ENCODE results near the gene FBXO21.

DNA sequence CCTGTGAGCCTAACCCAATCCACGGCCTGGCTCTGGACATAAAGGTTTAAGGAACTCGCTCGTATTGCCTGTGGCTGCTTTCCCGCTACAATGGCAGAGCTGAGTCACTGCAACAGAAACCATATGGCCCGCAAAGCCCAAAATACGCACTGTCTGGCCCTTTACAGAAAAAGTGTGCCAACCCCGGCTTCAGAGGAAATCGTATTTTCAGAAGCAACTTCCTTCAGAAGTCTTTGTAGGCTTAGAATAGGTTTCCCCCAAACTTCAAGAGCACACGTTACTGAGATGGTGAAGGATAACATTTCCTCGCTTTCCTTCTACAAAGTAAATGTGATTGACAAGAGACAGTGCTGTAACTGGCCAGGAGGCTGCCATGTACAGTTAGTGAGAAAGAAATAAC lies 56.2 kb downstream of the FBXO21 start:
- TF ChIP-seq, protein P1, sequence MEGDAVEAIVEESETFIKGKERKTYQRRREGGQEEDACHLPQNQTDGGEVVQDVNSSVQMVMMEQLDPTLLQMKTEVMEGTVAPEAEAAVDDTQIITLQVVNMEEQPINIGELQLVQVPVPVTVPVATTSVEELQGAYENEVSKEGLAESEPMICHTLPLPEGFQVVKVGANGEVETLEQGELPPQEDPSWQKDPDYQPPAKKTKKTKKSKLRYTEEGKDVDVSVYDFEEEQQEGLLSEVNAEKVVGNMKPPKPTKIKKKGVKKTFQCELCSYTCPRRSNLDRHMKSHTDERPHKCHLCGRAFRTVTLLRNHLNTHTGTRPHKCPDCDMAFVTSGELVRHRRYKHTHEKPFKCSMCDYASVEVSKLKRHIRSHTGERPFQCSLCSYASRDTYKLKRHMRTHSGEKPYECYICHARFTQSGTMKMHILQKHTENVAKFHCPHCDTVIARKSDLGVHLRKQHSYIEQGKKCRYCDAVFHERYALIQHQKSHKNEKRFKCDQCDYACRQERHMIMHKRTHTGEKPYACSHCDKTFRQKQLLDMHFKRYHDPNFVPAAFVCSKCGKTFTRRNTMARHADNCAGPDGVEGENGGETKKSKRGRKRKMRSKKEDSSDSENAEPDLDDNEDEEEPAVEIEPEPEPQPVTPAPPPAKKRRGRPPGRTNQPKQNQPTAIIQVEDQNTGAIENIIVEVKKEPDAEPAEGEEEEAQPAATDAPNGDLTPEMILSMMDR (conservative IDR thresholded peaks at IDR 0.05): no peak
- TF ChIP-seq EZH2 (IDR thresholded peaks at IDR 0.05; ENCODE audit: low read depth): no peak

All from PC-9 (cell line).